ENCODE measurements around the gene ACP1.

The ACP1 gene

DNA sequence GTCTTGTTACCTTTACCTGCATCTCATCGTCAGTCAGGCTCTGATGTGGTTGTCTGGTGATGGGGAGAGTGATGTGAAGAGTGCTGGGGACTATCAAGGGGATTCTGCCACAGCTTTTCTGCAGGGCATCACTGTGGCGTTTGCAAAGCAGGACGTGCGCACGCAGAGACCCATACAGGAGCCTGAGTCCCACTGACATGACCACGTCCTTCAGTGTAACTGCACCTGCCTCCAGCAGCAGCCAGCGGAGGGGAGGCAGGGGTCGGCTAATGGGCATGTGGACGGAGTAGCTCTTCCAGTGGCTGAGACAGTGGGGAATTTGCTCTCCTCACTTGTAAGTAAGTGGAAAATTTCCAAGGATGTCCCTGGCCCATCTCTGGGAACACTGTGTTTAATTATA lies 16.6 kb downstream of the ACP1 start:
- no peak overlapping the region for H3K9ac ChIP-seq
- no peaks in the 10 kb centered on the region for H3K9me3 ChIP-seq (replicated peaks in 1 of 11)
- no peak for TF ChIP-seq Cebpa-rat (IDR thresholded peaks at IDR 0.05)
- H3K4me3 ChIP-seq = no peak overlapping the region
- H3K36me3 ChIP-seq = peaks cover 65 to 80% (median 71%) of the 10 kb centered on the region in 11 experiments
- H3K4me2 ChIP-seq = no peak overlapping the region
- H3K27me3 ChIP-seq = peaks cover 22 to 37% (median 31%) of the 10 kb centered on the region in 11 experiments
- H3K4me1 ChIP-seq = peaks cover 0 to 1% (median 0%) of the 10 kb centered on the region in 10 experiments; a peak in 1 of 20 replicates
- peaks cover 29 to 90% (median 75%) of the 10 kb centered on the region in 11 experiments; a peak in 21 of 22 replicates for H4K20me1 ChIP-seq
- no peak overlapping the region for H3K27ac ChIP-seq

DNA sequence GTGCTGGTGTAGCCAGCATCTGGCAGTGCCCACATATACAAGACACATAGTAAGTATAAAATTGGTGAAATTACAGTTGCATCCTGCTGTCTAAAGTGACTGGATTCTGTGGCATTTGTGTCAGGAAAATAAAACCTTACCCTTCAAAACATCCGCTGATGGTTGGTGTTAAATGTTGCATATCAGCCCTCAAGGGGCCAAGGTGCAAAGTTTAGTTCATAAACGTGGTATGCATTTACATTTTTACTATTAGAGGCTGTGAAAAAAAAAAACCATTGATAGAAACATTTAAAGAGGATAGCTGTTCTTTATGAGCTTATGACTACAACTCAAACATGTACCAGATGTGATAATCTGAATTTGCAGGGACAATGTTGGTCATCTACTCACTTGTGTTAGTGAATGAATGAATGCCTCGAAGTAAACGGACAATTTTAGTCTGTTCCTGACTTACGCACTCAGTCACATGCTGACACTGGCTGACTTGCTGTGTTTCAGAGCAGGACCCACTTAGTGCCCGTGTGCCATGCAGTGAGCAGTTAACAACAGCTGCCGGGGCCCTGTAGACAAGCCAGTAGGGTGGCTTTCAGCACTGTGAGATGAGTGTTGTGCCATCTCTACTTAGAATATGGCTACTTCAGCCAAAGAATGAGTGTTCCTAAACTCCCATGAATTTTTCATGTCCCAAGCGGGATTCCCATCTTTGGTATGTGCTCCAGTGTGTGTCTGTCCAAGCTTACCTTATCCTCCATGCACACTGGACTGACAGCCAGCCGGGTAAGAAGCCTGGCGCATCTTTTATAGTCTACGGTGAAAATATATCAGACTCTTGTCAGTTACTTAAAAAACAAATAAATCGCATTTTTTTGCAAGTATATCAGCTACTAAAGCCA lies 17.9 kb downstream of the ACP1 start:
- peaks cover 7 to 10% (median 9%) of the 10 kb centered on the region in 10 experiments; a peak in 16 of 20 replicates for H3K4me1 ChIP-seq
- no peak overlapping the region for H3K9ac ChIP-seq
- H3K4me2 ChIP-seq = no peak overlapping the region
- no peak overlapping the region for H3K27ac ChIP-seq
- H3K4me3 ChIP-seq = no peak overlapping the region
- peaks cover 17 to 88% (median 76%) of the 10 kb centered on the region in 11 experiments; a peak in 21 of 22 replicates for H4K20me1 ChIP-seq
- peaks cover 53 to 68% (median 59%) of the 10 kb centered on the region in 11 experiments for H3K36me3 ChIP-seq
- TF ChIP-seq Cebpa-rat (IDR thresholded peaks at IDR 0.05) = no peak
- H3K9me3 ChIP-seq (replicated peaks in 1 of 11) = no peaks in the 10 kb centered on the region
- peaks cover 34 to 49% (median 43%) of the 10 kb centered on the region in 11 experiments for H3K27me3 ChIP-seq

DNA sequence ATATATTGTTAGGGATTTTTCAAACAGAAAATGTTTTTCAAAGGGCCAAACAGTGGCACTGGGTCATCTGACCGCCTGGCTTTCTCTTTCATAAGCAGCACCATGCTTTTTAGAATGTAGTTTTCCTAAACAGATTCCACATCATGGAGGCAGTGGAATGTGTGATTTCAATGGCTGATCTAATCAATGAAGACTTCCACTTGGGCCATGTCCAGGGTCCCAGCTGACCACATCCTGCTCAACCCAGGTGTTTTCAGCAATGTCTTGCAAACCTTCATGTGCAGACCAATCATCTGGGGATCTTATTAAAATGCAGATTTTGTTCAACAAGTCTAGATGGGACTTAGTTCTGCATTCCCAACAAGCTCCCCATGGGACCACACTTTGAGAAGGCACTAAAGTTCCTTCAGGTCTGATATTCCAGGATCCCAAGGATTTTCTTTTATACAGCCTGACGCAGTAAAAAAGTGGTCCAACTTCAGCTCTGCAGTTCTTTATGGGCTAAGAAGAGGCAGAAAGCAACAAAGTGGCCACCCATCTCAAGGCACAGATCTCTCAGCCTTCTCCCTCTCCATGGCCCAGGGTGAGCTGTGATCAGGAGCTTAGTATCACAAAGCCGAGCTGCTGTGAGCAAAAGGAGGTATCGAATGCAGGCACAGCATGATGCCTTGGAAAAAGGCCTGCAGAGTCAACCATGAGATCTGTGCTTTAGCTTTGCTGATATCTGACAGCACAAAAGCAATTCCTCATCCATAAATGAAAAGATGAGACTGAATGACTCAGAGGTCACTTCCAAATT lies 19.4 kb downstream of the ACP1 start:
- Histone ChIP-seq H3K36me3 (peaks cover 37 to 52% (median 43%) of the 10 kb centered on the region in 11 experiments), H3K4me2 (no peak overlapping the region), H3K27ac (no peak overlapping the region), H3K9me3 (replicated peaks in 1 of 11) (no peaks in the 10 kb centered on the region), H3K4me1 (peaks cover 12 to 18% (median 16%) of the 10 kb centered on the region in 10 experiments; a peak in 19 of 20 replicates), H3K9ac (no peak overlapping the region), H3K27me3 (peaks cover 48 to 65% (median 58%) of the 10 kb centered on the region in 11 experiments), H3K4me3 (no peak overlapping the region), H4K20me1 (peaks cover 17 to 88% (median 79%) of the 10 kb centered on the region in 11 experiments; a peak in 20 of 22 replicates)
- no peak for TF ChIP-seq Cebpa-rat (IDR thresholded peaks at IDR 0.05)

DNA sequence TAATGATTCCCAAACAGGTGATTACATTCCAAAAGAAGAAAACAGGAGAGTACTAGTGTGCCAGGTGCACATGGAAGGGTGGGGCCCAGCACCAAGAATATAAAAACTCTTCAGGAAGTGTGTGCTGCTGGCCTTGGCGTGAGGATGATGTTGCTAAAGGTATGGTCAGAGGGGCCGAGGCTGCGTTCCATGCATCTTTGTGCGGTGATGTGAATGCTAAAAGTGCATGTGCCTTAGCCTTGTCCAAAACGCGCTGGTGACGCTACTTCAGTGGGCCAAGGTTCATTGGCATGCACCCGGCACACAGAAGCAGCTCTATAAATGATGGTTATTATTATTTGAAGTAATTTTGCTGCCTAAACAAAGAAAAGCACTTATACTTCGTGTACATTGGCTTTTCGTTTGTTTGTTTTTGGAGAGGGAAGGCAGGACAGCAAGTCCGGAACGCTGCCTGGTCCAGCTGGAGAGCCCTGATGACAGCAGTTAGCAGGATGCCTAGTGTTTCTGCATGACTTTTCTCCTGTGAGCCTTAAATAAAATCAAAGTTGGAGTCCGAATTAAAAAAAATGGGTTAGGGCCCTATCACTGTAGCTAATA lies 20.2 kb downstream of the ACP1 start:
- Histone ChIP-seq H3K4me3 (no peak overlapping the region), H4K20me1 (peaks cover 15 to 91% (median 87%) of the 10 kb centered on the region in 11 experiments; a peak in 20 of 22 replicates), H3K4me1 (peaks cover 17 to 26% (median 24%) of the 10 kb centered on the region in 10 experiments; a peak in 19 of 20 replicates), H3K27me3 (peaks cover 56 to 73% (median 66%) of the 10 kb centered on the region in 11 experiments), H3K27ac (no peak overlapping the region), H3K4me2 (no peak overlapping the region), H3K9me3 (replicated peaks in 1 of 11) (no peaks in the 10 kb centered on the region), H3K9ac (no peak overlapping the region), H3K36me3 (peaks cover 29 to 44% (median 36%) of the 10 kb centered on the region in 11 experiments)
- no peak for TF ChIP-seq Cebpa-rat (IDR thresholded peaks at IDR 0.05)

DNA sequence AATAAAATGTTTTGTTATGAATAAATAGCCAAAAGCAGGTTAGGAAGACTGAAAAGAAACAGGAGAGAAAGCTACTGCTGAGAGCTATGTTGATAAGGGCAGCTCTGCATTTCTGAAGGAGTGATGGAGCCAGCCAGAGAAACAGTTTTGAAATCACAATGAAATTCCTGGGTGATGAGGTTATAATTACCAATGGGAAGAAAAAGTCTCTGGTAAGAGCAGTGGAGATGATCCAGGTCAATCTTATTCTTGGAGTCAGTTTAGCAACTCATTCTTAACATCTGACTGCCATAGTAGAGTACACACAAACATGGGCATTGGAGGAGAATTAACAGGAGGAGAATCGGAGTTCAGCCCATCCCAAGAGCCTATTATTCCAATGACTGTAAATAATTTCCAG lies 20.8 kb downstream of the ACP1 start:
- Histone ChIP-seq H3K9ac (no peak overlapping the region), H3K4me3 (no peak overlapping the region), H3K9me3 (replicated peaks in 1 of 11) (no peaks in the 10 kb centered on the region), H3K27ac (no peak overlapping the region), H3K27me3 (peaks cover 62 to 78% (median 71%) of the 10 kb centered on the region in 11 experiments), H3K4me1 (peaks cover 17 to 26% (median 24%) of the 10 kb centered on the region in 10 experiments; a peak in 19 of 20 replicates), H3K4me2 (no peak overlapping the region), H4K20me1 (peaks cover 10 to 93% (median 82%) of the 10 kb centered on the region in 11 experiments; a peak in 20 of 22 replicates), H3K36me3 (peaks cover 24 to 39% (median 30%) of the 10 kb centered on the region in 11 experiments)
- no peak for TF ChIP-seq Cebpa-rat (IDR thresholded peaks at IDR 0.05)

DNA sequence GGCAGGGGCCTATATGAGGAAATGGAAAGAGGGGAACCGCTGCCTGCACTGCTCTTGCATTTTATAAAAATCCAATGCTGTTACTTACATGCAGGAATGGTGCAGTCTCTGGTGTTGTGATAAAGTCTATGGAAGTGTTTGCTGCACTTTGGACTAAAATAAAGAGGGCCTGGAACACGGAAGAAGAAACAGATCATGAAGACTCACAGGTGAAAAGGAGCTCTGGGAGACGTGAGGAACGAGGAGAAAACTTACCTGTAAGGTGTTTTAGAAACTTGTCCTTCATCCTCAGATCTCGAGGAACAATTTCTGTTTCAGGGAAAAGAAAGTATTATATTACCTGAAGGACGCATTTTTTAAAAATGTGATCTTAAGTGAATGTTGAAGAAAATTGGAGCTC lies 21.3 kb downstream of the ACP1 start:
- no peak for TF ChIP-seq Cebpa-rat (IDR thresholded peaks at IDR 0.05)
- H3K36me3 ChIP-seq = peaks cover 19 to 34% (median 25%) of the 10 kb centered on the region in 11 experiments
- peaks cover 6 to 89% (median 77%) of the 10 kb centered on the region in 11 experiments; a peak in 20 of 22 replicates for H4K20me1 ChIP-seq
- peaks cover 67 to 83% (median 76%) of the 10 kb centered on the region in 11 experiments for H3K27me3 ChIP-seq
- no peak overlapping the region for H3K4me3 ChIP-seq
- no peaks in the 10 kb centered on the region for H3K9me3 ChIP-seq (replicated peaks in 1 of 11)
- H3K27ac ChIP-seq = no peak overlapping the region
- H3K9ac ChIP-seq = no peak overlapping the region
- H3K4me1 ChIP-seq = peaks cover 17 to 26% (median 24%) of the 10 kb centered on the region in 10 experiments; a peak in 19 of 20 replicates
- H3K4me2 ChIP-seq = no peak overlapping the region; a peak in 1 of 22 replicates

DNA sequence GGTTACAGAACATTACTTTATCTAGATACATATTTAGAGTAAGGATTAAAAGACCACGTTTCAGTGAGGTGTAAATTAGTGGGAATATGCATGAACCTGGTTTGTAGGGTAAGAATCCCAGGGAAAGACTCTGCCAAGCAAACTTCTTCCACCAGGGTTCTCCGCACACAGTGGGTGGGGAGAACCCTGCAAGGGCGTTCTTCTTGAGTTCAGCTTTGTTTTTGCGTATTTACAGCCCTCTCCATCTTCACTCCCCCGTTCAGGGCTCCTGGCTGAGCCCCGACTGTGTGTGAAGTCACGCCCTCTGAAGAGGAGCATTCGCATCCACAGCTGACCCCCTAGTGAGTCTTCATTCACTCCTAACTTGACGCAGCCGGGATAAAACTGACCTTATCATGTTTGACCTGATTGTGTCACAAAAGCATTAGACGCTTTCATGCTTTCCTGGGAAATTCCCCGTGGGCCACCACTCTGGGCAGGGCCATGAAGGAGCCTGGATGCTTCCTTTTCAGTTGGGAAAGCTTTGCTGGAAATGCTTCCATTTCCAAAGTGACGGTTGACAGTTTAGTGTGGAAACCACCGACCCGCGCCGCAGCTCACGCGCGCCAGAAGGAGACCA lies 22.1 kb downstream of the ACP1 start:
- Histone ChIP-seq H3K27ac (no peak overlapping the region), H3K4me1 (peaks cover 17 to 26% (median 24%) of the 10 kb centered on the region in 10 experiments; a peak in 19 of 20 replicates), H3K4me2 (peak overlapping the region; percentile 74 to 93 (median 85)), H3K9ac (peak overlapping the region in 2 of 11 experiments; percentile 36 to 49; a peak in 3 of 22 replicates), H3K9me3 (replicated peaks in 1 of 11) (no peaks in the 10 kb centered on the region), H3K36me3 (peaks cover 10 to 25% (median 17%) of the 10 kb centered on the region in 11 experiments), H4K20me1 (peaks cover 6 to 81% (median 70%) of the 10 kb centered on the region in 11 experiments; a peak in 20 of 22 replicates), H3K4me3 (peak overlapping the region; percentile 43 to 66 (median 53)), H3K27me3 (peaks cover 75 to 92% (median 83%) of the 10 kb centered on the region in 11 experiments)
- no peak for TF ChIP-seq Cebpa-rat (IDR thresholded peaks at IDR 0.05)

DNA sequence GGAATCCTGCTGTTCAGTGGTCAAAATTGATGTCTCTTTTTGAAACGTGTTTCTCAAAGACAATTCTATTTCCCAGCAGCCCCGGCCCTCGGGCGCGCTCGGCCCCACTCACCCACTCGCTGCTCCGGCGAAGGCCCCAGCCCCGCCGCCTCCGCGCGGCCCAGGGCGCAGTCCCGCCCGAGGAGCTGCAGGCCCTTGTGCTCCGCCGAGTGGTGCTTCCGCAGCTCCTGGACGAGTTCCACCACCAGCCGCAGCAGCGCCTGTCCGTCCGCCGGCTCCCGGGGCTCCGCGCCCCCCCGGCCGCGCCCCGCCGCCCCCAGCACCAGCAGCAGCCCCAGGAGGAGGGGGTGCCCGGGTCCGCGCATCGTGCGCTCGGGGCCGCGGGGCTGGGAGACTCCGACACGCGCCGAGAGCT lies 22.7 kb downstream of the ACP1 start:
- H3K27me3 ChIP-seq = peaks cover 76 to 98% (median 88%) of the 10 kb centered on the region in 11 experiments
- peaks cover 17 to 26% (median 24%) of the 10 kb centered on the region in 10 experiments; a peak in 19 of 20 replicates for H3K4me1 ChIP-seq
- H4K20me1 ChIP-seq = peaks cover 6 to 75% (median 66%) of the 10 kb centered on the region in 11 experiments; a peak in 20 of 22 replicates
- peaks cover 5 to 19% (median 11%) of the 10 kb centered on the region in 11 experiments; a peak in 19 of 22 replicates for H3K36me3 ChIP-seq
- no peaks in the 10 kb centered on the region for H3K9me3 ChIP-seq (replicated peaks in 1 of 11)
- H3K27ac ChIP-seq = no peak overlapping the region
- no peak for TF ChIP-seq Cebpa-rat (IDR thresholded peaks at IDR 0.05)
- H3K9ac ChIP-seq = peak overlapping the region in 3 of 11 experiments; percentile 24 to 49 (median 36); a peak in 3 of 22 replicates
- H3K4me3 ChIP-seq = peak overlapping the region; percentile 43 to 66 (median 53)
- peak overlapping the region; percentile 74 to 93 (median 85) for H3K4me2 ChIP-seq

Data from BLaER1 treated with 17β-estradiol and CSF1 and Interleukin-3, amounts not matched to agents 10 nM and 100 nM (cell line).